Gastroesophageal sphincter (tissue), 4 donors: ENCODE data around the gene CMBL. TPM values are rescaled to one million over a fixed set of nuclear protein-coding genes. Genes with fewer than 3 reads are reported as not detected.

ENCODE experiments used
- ATAC-seq: fragments of 150-250 bp; one replicate; pipeline ENCODE4 v1.9.1; 2016; ENCODE audit warnings: mild to moderate bottlenecking, moderate library complexity
- H3K27ac ChIP-seq, 4 donors: fragments of 200-600 bp; sonication (generic) in 3 of 4; 1 replicate in 3 of 4; 2 replicates in 1 of 4; pipeline ENCODE4 v1.5.1; 2016 to 2019
- H3K27me3 ChIP-seq: fragments of 200-600 bp; sonication (generic); one replicate; pipeline ENCODE4 v1.5.1; 2019
- H3K36me3 ChIP-seq, 2 donors: fragments of 200-600 bp; sonication (generic); one replicate each; pipeline ENCODE4 v1.5.1; 2019; ENCODE audit warnings: control low read depth in 1 of 2
- H3K4me1 ChIP-seq, 3 donors: fragments of 200-600 bp; sonication (generic); 1 replicate in 2 of 3; 2 replicates in 1 of 3; pipeline ENCODE4 v1.5.1; 2016 to 2019; ENCODE audit warnings: control low read depth in 2 of 3
- H3K4me3 ChIP-seq, 2 donors: fragments of 200-600 bp; sonication (generic); one replicate each; pipeline ENCODE4 v1.5.1; 2019; ENCODE audit warnings: mild to moderate bottlenecking in 1 of 2, moderate library complexity in 1 of 2
- H3K9me3 ChIP-seq, 3 donors: fragments of 200-600 bp; sonication (generic); one replicate each; pipeline ENCODE4 v1.5.1; 2017 to 2019; ENCODE audit warnings: control low read depth in 2 of 3
- CTCF ChIP-seq, 4 experiments: fragments of 200-600 bp in 2 of 4; fragments of 450-650 bp in 2 of 4; sonication (generic) in 1 of 4; IDR thresholded peaks; one replicate each; pipeline ENCODE4 v1.5.1; 2017 to 2019; ENCODE audit warnings: antibody characterized with exemption in 4 of 4, mild to moderate bottlenecking in 2 of 4, moderate library complexity in 2 of 4
- EP300 ChIP-seq: sonication (generic); formaldehyde crosslinking; IDR thresholded peaks from one replicate; pipeline ENCODE4 v1.6.1; 2017; ENCODE audit warnings: antibody characterized with exemption, mild to moderate bottlenecking
- POLR2A ChIP-seq, 2 donors: fragments of 450-650 bp; IDR thresholded peaks; one replicate each; pipeline ENCODE4 v1.6.1; 2017; ENCODE audit warnings: antibody characterized with exemption in 2 of 2, mild to moderate bottlenecking in 2 of 2, moderate library complexity in 1 of 2
- POLR2AphosphoS5 ChIP-seq: sonication (generic); formaldehyde crosslinking; IDR thresholded peaks from one replicate; pipeline ENCODE4 v1.6.1; 2017; ENCODE audit warnings: antibody characterized with exemption
- WGBS, 2 donors: methylation state at CpG; one replicate each; pipeline ENCODE4 v1.1.5; 2018; ENCODE audit warnings: low coverage in 1 of 2; 5-methylcytosine and 5-hydroxymethylcytosine counted together
- total RNA-seq, 4 donors: library from RNA; depleted of rRNA; stranded (reverse); fragments of >200 nt; gene quantifications; one replicate each; pipeline ENCODE4 v1.1.0, GENCODE V29; 2016

Gene CMBL
- total RNA-seq, 4 donors from 2014 or later = 2.2 to 7.7 (median 4.4) TPM

- ATAC-seq = peak; percentile 81
- no peak for TF ChIP-seq EP300
- peak; percentile 72 for TF ChIP-seq POLR2AphosphoS5
- Histone ChIP-seq H3K4me1 (peaks cover 6 to 56% (median 34%) of the 10 kb centered on the region in 3 donors), H3K9me3 (no peaks in the 10 kb centered on the region), H3K36me3 (no peaks in the 10 kb centered on the region), H3K27ac (peak overlapping the region; percentile 10 to 71 (median 60)), H3K27me3 (no peaks in the 10 kb centered on the region), H3K4me3 (no peak overlapping the region)
- WGBS, 2 donors = 16 to 32% methylated on average over 5 to 7 of the region's 7 CpGs
Observed at GRCh38 chr5:10329820-10330481, 22.2 kb upstream of the CMBL start.

- TF ChIP-seq CTCF (IDR thresholded peaks at IDR 0.05) (no peak), EP300 (no peak), POLR2A (IDR thresholded peaks at IDR 0.05) (no peak), POLR2AphosphoS5 (no peak)
- H3K4me3 ChIP-seq = no peak overlapping the region
- ATAC-seq = no peak
- H3K27me3 ChIP-seq = no peaks in the 10 kb centered on the region
- 18 to 39% methylated on average over 2 of the region's 2 CpGs for WGBS, 2 donors
- no peaks in the 10 kb centered on the region for H3K36me3 ChIP-seq
- H3K4me1 ChIP-seq = peaks cover 6 to 61% (median 34%) of the 10 kb centered on the region in 3 donors
- peak overlapping the region in 3 of 4 donors; percentile 56 to 71 (median 64) for H3K27ac ChIP-seq
- no peaks in the 10 kb centered on the region for H3K9me3 ChIP-seq
Observed at GRCh38 chr5:10329446-10329819, 21.7 kb upstream of the CMBL start.

- no peak overlapping the region for H3K27ac ChIP-seq
- H3K4me3 ChIP-seq = no peak overlapping the region
- no peak for ATAC-seq
- H3K27me3 ChIP-seq = no peaks in the 10 kb centered on the region
- WGBS, 2 donors = 78 to 86% methylated on average over 5 of the region's 5 CpGs
- TF ChIP-seq EP300 = no peak
- no peak for TF ChIP-seq POLR2A (IDR thresholded peaks at IDR 0.05)
- no peak for TF ChIP-seq CTCF (IDR thresholded peaks at IDR 0.05)
- no peak for TF ChIP-seq POLR2AphosphoS5
- peaks cover 6 to 53% (median 34%) of the 10 kb centered on the region in 3 donors for H3K4me1 ChIP-seq
- H3K9me3 ChIP-seq = no peaks in the 10 kb centered on the region
- no peaks in the 10 kb centered on the region for H3K36me3 ChIP-seq
Observed at GRCh38 chr5:10328323-10328722, 20.6 kb upstream of the CMBL start.

DNA sequence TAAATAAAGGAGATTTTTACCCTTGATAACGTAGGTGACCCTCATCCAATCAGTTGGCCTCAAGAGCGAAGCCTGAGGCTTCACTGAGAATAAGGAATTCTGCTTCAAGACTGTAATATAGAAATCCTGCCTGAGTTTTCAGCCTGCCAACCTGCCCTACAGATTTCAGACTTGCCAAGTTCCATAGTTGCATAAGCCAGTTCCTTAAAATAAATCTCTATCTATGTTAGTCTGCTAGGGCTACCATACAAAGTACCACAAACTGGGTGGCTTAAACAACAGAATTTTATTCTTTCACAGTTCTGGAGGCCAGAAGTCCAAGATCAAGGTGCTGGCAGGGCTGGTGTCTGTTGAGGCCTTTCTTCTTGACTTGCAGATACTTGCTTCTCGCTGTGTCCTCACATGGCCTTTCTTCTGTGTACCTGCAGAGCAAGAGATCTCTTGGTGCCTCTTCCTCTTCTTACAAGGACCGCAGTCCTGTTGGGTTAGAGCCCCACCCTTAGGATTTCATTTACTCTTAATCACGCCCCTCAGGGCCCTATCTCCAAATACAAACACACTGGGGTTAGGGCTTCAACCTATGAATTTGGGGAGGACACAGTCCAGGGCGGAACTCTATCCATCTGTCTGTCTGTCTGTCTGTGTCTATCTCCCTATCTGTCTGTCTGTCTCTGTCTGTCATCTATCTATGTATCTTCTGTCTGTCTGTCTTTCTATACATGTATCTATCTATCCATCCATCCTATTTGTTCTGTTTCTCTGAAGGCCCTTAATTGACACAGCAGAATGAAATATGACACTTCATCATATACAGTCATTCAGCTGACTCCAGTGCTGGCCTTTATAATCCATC, 17.0 kb upstream of the CMBL start:
- Histone ChIP-seq H3K4me3 (no peak overlapping the region), H3K4me1 (peaks cover 0 to 18% (median 6%) of the 10 kb centered on the region in 3 donors), H3K27me3 (no peaks in the 10 kb centered on the region), H3K9me3 (no peaks in the 10 kb centered on the region), H3K27ac (no peak overlapping the region), H3K36me3 (no peaks in the 10 kb centered on the region)
- 85 to 93% methylated on average over 2 to 6 of the region's 6 CpGs for WGBS, 2 donors
- TF ChIP-seq CTCF (IDR thresholded peaks at IDR 0.05) = no peak
- TF ChIP-seq EP300 = no peak
- no peak for TF ChIP-seq POLR2AphosphoS5
- no peak for TF ChIP-seq POLR2A (IDR thresholded peaks at IDR 0.05)
- ATAC-seq = no peak

DNA sequence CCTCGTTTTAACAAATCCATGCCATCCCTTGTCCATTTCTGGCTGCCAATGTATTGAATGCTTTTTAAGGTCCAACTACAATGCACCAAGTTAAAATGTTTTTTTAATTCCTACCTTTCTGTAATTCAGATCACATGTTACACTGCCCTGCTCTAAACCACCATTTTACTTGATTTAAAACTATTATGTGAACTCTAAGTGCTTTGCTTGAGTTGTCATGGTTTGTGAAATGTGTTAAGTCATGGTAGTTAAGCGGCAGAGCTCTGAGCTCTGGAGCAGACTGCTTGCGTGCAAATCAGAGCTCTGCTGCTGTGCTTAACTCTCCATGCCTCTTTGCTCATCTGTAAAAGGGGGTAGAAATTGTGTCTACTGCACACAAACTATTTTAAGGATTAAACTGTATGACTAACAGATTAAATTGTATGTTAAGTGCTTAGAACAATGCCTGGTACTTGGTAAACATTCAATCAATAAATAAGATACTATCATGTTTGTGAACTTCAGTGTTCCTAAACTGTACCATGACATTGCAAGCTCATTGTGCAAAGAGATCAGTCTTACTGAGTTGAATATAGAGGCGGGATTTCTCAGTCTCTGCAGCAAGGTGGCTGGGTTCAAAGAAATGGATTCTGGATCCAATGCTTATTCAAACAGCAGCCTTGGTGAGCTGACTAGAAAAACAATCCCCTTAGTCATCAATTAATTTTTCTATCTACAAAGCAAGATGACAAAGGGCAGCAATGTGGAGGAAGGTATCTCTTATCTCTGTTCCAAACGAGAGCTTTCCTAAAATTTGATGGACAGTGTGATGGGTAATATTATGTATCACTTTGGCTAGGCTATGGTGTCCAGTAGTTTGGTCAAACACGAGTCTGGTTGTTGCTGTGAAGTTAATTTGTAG, 16.1 kb upstream of the CMBL start:
- TF ChIP-seq POLR2AphosphoS5 = no peak
- TF ChIP-seq EP300 = no peak
- no peak for TF ChIP-seq POLR2A (IDR thresholded peaks at IDR 0.05)
- TF ChIP-seq CTCF (IDR thresholded peaks at IDR 0.05) = no peak
- Histone ChIP-seq H3K4me3 (no peak overlapping the region), H3K9me3 (no peaks in the 10 kb centered on the region), H3K36me3 (no peaks in the 10 kb centered on the region), H3K4me1 (peaks cover 0 to 8% (median 0%) of the 10 kb centered on the region in 3 donors), H3K27ac (no peak overlapping the region), H3K27me3 (no peaks in the 10 kb centered on the region)
- no peak for ATAC-seq
- 80 to 81% methylated on average over 5 to 6 of the region's 6 CpGs for WGBS, 2 donors
